Neural cell (in vitro differentiated cells): ENCODE measurements around the gene ZSWIM5.

Experiments used
- EP300 ChIP-seq: fragments of 450-650 bp; conservative IDR thresholded peaks from 2 replicates; pipeline ENCODE4 v1.6.1; 2014; ENCODE audit warnings: antibody characterized with exemption, mild to moderate bottlenecking, moderate library complexity; ENCODE audit not compliant: poor library complexity, severe bottlenecking
- EZH2 ChIP-seq: fragments of 200-600, 300-800 bp; shearing (Covaris generic), sonication (generic); IDR thresholded peaks from 2 replicates; pipeline ENCODE4 v1.6.1; 2014; ENCODE audit warnings: antibody characterized with exemption, low read length, borderline replicate concordance, mild to moderate bottlenecking; ENCODE audit not compliant: insufficient read depth, poor library complexity, severe bottlenecking
- MXI1 ChIP-seq: fragments of 450-650 bp; conservative IDR thresholded peaks from 2 replicates; pipeline ENCODE4 v1.6.1; 2014; ENCODE audit warnings: antibody characterized with exemption, mild to moderate bottlenecking; ENCODE audit not compliant: poor library complexity, severe bottlenecking
- POLR2AphosphoS5 ChIP-seq: IDR thresholded peaks from 2 replicates; pipeline ENCODE4 v1.6.1; 2012
- RAD21 ChIP-seq: fragments of 450-650 bp; conservative IDR thresholded peaks from 2 replicates; pipeline ENCODE4 v1.6.1; 2014; ENCODE audit warnings: antibody characterized with exemption, mild to moderate bottlenecking, moderate library complexity
- SMC3 ChIP-seq: fragments of 450-650 bp; conservative IDR thresholded peaks from 2 replicates; pipeline ENCODE4 v1.6.1; 2014; ENCODE audit warnings: antibody characterized with exemption, mild to moderate bottlenecking, moderate library complexity; ENCODE audit not compliant: poor library complexity
- TAF1 ChIP-seq: IDR thresholded peaks from 2 replicates; pipeline ENCODE4 v1.6.1; 2012; ENCODE audit warnings: low read depth
- TF ChIP-seq, protein P1 (sequence below): fragments of 450-650 bp; IDR thresholded peaks from 2 replicates; pipeline ENCODE4 v1.5.1; 2014; ENCODE audit warnings: antibody characterized with exemption, mild to moderate bottlenecking, moderate library complexity; ENCODE audit not compliant: poor library complexity, severe bottlenecking
- TF ChIP-seq, protein P2 (sequence below): IDR thresholded peaks from 2 replicates; pipeline ENCODE4 v1.6.1; 2012; ENCODE audit warnings: borderline replicate concordance

DNA sequence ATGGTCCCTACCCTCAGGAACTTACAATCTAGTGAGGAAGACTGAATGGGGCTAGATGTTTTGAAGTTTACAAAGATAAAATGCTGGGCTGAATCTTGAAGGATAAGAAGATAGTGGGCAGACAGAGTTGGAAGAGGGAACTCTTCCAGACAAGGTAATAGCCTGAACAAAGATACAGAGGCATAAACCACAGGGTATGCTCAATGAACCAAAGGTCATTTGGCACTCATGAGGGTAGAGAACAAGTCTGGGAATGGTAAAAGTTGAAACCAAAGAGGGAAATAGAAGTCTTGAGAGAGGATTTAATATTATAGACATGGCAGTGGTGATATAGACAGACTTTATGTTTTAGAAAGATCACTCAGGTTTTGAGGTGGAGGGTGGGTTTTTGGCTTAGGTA, 48.1 kb upstream of the ZSWIM5 start:
- TF ChIP-seq POLR2AphosphoS5 (no peak), EZH2 (no peak), TAF1 (no peak), RAD21 (no peak), EP300 (no peak), SMC3 (no peak), MXI1 (no peak)
- TF ChIP-seq, protein P1, sequence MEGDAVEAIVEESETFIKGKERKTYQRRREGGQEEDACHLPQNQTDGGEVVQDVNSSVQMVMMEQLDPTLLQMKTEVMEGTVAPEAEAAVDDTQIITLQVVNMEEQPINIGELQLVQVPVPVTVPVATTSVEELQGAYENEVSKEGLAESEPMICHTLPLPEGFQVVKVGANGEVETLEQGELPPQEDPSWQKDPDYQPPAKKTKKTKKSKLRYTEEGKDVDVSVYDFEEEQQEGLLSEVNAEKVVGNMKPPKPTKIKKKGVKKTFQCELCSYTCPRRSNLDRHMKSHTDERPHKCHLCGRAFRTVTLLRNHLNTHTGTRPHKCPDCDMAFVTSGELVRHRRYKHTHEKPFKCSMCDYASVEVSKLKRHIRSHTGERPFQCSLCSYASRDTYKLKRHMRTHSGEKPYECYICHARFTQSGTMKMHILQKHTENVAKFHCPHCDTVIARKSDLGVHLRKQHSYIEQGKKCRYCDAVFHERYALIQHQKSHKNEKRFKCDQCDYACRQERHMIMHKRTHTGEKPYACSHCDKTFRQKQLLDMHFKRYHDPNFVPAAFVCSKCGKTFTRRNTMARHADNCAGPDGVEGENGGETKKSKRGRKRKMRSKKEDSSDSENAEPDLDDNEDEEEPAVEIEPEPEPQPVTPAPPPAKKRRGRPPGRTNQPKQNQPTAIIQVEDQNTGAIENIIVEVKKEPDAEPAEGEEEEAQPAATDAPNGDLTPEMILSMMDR = no peak
- TF ChIP-seq, protein P2, sequence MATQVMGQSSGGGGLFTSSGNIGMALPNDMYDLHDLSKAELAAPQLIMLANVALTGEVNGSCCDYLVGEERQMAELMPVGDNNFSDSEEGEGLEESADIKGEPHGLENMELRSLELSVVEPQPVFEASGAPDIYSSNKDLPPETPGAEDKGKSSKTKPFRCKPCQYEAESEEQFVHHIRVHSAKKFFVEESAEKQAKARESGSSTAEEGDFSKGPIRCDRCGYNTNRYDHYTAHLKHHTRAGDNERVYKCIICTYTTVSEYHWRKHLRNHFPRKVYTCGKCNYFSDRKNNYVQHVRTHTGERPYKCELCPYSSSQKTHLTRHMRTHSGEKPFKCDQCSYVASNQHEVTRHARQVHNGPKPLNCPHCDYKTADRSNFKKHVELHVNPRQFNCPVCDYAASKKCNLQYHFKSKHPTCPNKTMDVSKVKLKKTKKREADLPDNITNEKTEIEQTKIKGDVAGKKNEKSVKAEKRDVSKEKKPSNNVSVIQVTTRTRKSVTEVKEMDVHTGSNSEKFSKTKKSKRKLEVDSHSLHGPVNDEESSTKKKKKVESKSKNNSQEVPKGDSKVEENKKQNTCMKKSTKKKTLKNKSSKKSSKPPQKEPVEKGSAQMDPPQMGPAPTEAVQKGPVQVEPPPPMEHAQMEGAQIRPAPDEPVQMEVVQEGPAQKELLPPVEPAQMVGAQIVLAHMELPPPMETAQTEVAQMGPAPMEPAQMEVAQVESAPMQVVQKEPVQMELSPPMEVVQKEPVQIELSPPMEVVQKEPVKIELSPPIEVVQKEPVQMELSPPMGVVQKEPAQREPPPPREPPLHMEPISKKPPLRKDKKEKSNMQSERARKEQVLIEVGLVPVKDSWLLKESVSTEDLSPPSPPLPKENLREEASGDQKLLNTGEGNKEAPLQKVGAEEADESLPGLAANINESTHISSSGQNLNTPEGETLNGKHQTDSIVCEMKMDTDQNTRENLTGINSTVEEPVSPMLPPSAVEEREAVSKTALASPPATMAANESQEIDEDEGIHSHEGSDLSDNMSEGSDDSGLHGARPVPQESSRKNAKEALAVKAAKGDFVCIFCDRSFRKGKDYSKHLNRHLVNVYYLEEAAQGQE = no peak
